Ovary (tissue), 9 donors: ENCODE results near the gene NSD1. TPM values are rescaled to one million over a fixed set of nuclear protein-coding genes. Genes with fewer than 3 reads are reported as not detected.

Experiments
- DNase-seq, 5 donors: peaks; one replicate each; pipeline ENCODE4 v3.0.0-alpha.2; 2019 to 2020
- H3K27ac ChIP-seq, 2 donors: fragments of 200-600 bp; one replicate each; pipeline versions ENCODE4 v1.5.1 to v1.8.0; 2019 to 2022
- H3K27me3 ChIP-seq: fragments of 200-600 bp; one replicate; pipeline ENCODE4 v1.8.0; 2022
- H3K36me3 ChIP-seq: fragments of 200-600 bp; sonication (generic); one replicate; pipeline ENCODE4 v1.5.1; 2019
- H3K4me1 ChIP-seq: one replicate; pipeline ENCODE4 v1.8.1; 2013; ENCODE audit warnings: mild to moderate bottlenecking, moderate library complexity; ENCODE audit not compliant: insufficient read depth
- H3K4me3 ChIP-seq: fragments of 200-600 bp; sonication (generic); one replicate; pipeline ENCODE4 v1.5.1; 2017
- H3K9me3 ChIP-seq, 2 donors: fragments of 200-600 bp in 1 of 2; sonication (generic) in 1 of 2; one replicate each; pipeline versions ENCODE4 v1.5.1 to v1.8.1; 2013 to 2019; ENCODE audit warnings: mild to moderate bottlenecking in 1 of 2, moderate library complexity in 1 of 2
- EP300 ChIP-seq: sonication (generic); formaldehyde crosslinking; IDR thresholded peaks from one replicate; pipeline ENCODE4 v1.6.1; 2017; ENCODE audit warnings: antibody characterized with exemption
- POLR2A ChIP-seq: fragments of 450-650 bp; IDR thresholded peaks from one replicate; pipeline ENCODE4 v1.6.1; 2017; ENCODE audit warnings: antibody characterized with exemption, mild to moderate bottlenecking, moderate library complexity
- WGBS, 3 donors: extraction: QIAGEN DNeasy Blood & Tissue Kit in 1 of 3; methylation state at CpG; one replicate each; pipeline versions ENCODE4 v1.1.5 to v1.1.7; 2013 to 2017; 5-methylcytosine and 5-hydroxymethylcytosine counted together
- intact Hi-C, 4 donors: fragments of 100-400 bp; cut with DNase I; formaldehyde crosslinking; loops; one replicate each; pipeline versions ENCODE4 v1.11.0 to v1.15.1; 2022 to 2023
- polyA plus RNA-seq, 2 donors: library from polyadenylated mRNA; stranded (reverse); fragments of 200-250 nt in 1 of 2; fragments of 350-450 nt in 1 of 2; fragmentation: Illumina TruSeq in 1 of 2; extraction: RNeasy Lipid Tissue Mini Kit (QIAGEN cat#74804) in 1 of 2; gene quantifications; one replicate each; pipeline ENCODE4 v1.2.3, GENCODE V29; 2013 to 2014
- total RNA-seq, 7 donors: library from RNA; depleted of rRNA in 2 of 7; stranded (reverse); fragments of >200 nt in 2 of 7; fragmentation: NEBNext Ultra II Directional in 3 of 7; extraction: Animal tissue kit (Norgen Biotek cat#: 25700) in 3 of 7; gene quantifications; one replicate each; pipeline versions ENCODE4 v1.1.0 to v1.2.4, GENCODE V29; 2016 to 2023
- TF ChIP-seq, protein P1 (sequence below), 3 donors: fragments of 450-650 bp in 2 of 3; fragments of 200-600 bp in 1 of 3; IDR thresholded peaks; one replicate each; pipeline versions ENCODE4 v1.5.1 to v1.8.0; 2016 to 2022; ENCODE audit warnings: antibody characterized with exemption in 3 of 3, mild to moderate bottlenecking in 1 of 3
- donor health status: DM: no; HTN: no; CAD: no; lungs with moderate emphysema.
- donor health status: DM: no; HTN: no; CAD: no.
- donor health status: Bipolar disorder and iron deficiency.
- donor health status: DM: yes; HTN: yes; CAD: no.
- donor health status: DM: no; HTN: no; CAD: no.
- donor health status: DM: yes; HTN: yes; CAD: no.

The NSD1 gene
- total and polyA plus RNA-seq, 9 donors, result 11.5 to 110 (median 75.5) TPM

DNA sequence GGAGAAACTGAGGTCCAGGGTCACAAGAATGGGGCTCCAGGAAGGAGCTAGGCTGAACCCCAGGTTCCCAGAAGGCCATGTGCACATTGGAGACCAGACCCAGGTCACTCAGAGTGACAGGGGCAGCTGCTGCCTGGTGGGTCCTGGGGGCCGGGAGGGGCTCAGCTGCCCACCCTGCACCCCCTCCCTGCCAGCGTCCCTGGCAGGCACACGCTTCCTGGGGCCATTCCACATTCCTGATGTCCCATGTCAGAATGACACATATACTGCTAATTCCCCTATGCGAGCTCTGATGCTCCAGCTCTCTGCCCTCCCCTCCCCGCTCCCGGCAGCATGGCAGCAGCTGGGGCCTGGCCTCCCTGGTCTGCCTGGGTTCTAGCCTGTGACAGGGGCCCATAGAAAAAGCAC lies 32.9 kb upstream of the NSD1 start:
- TF ChIP-seq POLR2A (no peak), EP300 (no peak)
- TF ChIP-seq, protein P1, sequence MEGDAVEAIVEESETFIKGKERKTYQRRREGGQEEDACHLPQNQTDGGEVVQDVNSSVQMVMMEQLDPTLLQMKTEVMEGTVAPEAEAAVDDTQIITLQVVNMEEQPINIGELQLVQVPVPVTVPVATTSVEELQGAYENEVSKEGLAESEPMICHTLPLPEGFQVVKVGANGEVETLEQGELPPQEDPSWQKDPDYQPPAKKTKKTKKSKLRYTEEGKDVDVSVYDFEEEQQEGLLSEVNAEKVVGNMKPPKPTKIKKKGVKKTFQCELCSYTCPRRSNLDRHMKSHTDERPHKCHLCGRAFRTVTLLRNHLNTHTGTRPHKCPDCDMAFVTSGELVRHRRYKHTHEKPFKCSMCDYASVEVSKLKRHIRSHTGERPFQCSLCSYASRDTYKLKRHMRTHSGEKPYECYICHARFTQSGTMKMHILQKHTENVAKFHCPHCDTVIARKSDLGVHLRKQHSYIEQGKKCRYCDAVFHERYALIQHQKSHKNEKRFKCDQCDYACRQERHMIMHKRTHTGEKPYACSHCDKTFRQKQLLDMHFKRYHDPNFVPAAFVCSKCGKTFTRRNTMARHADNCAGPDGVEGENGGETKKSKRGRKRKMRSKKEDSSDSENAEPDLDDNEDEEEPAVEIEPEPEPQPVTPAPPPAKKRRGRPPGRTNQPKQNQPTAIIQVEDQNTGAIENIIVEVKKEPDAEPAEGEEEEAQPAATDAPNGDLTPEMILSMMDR (IDR thresholded peaks at IDR 0.05), result no peak
- no peaks in the 10 kb centered on the region for H3K27me3 ChIP-seq
- H3K4me1 ChIP-seq, result peaks cover 20% of the 10 kb centered on the region
- H3K4me3 ChIP-seq, result no peak overlapping the region
- 45 to 61% (median 46%) methylated on average over 6 of the region's 6 CpGs for WGBS, 3 donors
- intact Hi-C loops, result loop anchor here in 1 of 4 donors (10.0 kb wide), 1 partner anchor 134 kb away; no protein-coding TSS in a partner anchor
- no peak overlapping the region for H3K27ac ChIP-seq
- no peaks in the 10 kb centered on the region for H3K36me3 ChIP-seq
- DNase-seq, result no peak
- no peaks in the 10 kb centered on the region for H3K9me3 ChIP-seq

DNA sequence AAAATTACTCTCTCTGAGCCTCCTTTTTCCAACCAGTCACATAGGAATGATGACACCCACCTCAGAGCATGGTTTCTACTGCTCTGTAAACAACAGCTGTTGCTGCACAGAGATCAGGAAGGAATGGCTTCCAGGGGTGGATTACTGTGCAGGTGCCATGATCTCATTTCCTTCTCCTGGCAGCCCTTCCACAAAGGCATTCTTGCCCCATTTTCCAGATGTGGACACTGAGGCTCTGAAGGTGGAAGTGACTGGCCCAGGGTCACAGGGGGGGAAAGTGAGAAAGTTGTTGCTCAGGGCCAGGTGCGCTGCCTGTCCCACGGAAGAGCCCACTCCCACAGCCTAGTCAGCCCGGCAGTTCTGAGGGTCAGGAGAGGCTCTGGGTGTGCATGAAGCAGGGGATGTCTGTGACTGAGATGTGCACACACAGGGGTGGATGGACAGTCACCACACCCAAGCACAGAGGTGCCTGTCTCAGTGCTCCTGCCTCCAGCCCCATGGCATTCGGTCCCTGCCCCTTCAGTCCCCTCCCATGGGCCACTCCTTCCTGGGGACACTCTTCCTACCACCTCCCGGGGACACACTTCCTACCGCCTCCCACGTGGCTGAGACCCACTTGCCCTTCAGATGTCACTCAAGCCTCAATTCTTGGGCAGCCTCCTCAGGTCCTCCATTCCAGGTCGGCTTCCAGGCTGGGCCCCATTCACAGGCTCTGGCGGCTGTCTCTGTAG lies 29.9 kb upstream of the NSD1 start:
- Histone ChIP-seq H3K27me3 (no peaks in the 10 kb centered on the region), H3K4me1 (peaks cover 3% of the 10 kb centered on the region), H3K27ac (no peak overlapping the region), H3K9me3 (no peaks in the 10 kb centered on the region), H3K4me3 (no peak overlapping the region), H3K36me3 (no peaks in the 10 kb centered on the region)
- intact Hi-C loops, result loop anchor here in 1 of 4 donors (10.0 kb wide), 1 partner anchor 131 kb away; no protein-coding TSS in a partner anchor
- TF ChIP-seq POLR2A (no peak), EP300 (no peak)
- TF ChIP-seq, protein P1 (IDR thresholded peaks at IDR 0.05), result no peak
- DNase-seq, result no peak
- WGBS, 3 donors, result 60 to 74% (median 68%) methylated on average over 9 of the region's 9 CpGs

DNA sequence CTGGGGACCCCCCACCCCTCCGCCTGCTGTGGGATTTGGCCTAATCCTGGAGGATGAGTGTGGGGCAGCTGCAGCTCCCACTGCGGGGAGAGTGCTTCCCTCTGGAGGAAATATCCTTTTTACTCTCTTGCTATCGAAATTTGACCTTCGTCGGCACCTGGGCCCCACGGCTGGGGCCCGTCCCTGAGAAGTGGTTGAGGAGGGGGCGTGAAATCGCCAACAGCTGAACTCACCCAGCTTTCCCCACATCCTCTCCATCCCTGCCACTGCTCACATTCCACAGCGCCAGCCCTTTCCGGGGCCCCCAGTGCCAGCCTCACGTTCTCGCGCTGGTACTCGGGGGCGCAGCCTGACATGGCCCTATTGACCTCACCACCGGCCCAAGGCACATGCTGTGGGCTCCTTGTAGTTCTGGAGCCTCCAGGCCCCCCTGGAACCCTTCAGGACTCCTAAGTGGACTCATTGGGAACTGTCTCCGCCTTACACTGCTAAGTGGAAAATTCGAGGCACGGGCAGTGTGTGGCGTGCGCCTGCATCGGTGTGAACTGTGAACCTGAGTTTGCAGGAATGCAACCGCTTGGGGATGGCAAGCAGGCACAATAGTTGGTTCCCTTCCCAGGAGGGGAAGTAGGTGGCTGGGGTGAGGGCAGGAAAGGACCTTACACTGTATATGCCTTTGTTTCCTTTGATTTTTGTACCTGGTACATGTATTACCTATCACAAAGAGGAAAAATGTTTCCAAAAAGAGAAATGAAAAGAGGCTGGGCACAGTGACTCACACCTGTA lies 27.7 kb upstream of the NSD1 start:
- H3K4me3 ChIP-seq, result no peak overlapping the region
- TF ChIP-seq, protein P1 (IDR thresholded peaks at IDR 0.05), result no peak
- TF ChIP-seq EP300 (no peak), POLR2A (no peak)
- intact Hi-C loops, result loop anchor here in 1 of 4 donors (10.0 kb wide), 1 partner anchor 129 kb away; no protein-coding TSS in a partner anchor
- no peaks in the 10 kb centered on the region for H3K27me3 ChIP-seq
- DNase-seq, result no peak
- H3K9me3 ChIP-seq, result no peaks in the 10 kb centered on the region
- no peaks in the 10 kb centered on the region for H3K36me3 ChIP-seq
- WGBS, 3 donors, result 77 to 83% (median 82%) methylated on average over 24 of the region's 24 CpGs
- peaks cover 10% of the 10 kb centered on the region for H3K4me1 ChIP-seq
- H3K27ac ChIP-seq, result no peak overlapping the region

DNA sequence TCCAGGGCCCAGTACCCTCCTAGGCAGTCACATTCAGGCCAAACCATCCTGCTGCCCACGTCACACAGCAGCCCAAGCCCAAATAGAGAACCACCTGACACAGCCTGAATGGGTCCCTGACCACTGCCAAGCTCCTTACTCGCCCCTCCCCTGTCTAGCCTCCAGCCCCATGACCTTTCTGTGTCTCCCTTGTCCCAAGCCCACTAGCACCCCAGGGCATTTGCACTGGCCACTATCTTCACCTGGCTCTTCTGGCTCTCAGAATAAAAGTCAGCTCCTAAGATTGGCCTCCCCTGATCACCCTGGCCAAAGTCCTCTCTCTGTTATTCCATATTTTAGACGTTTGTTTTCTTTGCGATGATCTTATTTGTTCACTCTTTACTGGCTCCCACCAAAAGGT lies 26.4 kb upstream of the NSD1 start:
- H3K4me1 ChIP-seq, result peaks cover 10% of the 10 kb centered on the region
- H3K4me3 ChIP-seq, result no peak overlapping the region
- TF ChIP-seq POLR2A (no peak), EP300 (no peak)
- TF ChIP-seq, protein P1 (IDR thresholded peaks at IDR 0.05), result no peak
- H3K36me3 ChIP-seq, result no peaks in the 10 kb centered on the region
- H3K9me3 ChIP-seq, result no peaks in the 10 kb centered on the region
- H3K27me3 ChIP-seq, result no peaks in the 10 kb centered on the region
- no peak for DNase-seq
- 84 to 89% (median 86%) methylated on average over 4 of the region's 4 CpGs for WGBS, 3 donors
- no peak overlapping the region for H3K27ac ChIP-seq
- intact Hi-C loops, result loop anchor here in 1 of 4 donors (10.0 kb wide), 1 partner anchor 128 kb away; no protein-coding TSS in a partner anchor
